ENCODE measurements around the gene KERA.

The KERA gene

GRCh38 chr12:91007531-91008290, 50.1 kb downstream of the KERA start:
- no peak overlapping the region for H3K27ac ChIP-seq (replicated peaks; ENCODE audit: low read length)
- no peak overlapping the region for H2AK5ac ChIP-seq (ENCODE audit: low read depth, low read length)
- no peaks in the 10 kb centered on the region for H3K36me3 ChIP-seq (replicated peaks in 1 of 2; ENCODE audit: control insufficient read depth in 2 of 2, insufficient read depth in 2 of 2, low read length in 2 of 2)
- no peak overlapping the region for H3K4me2 ChIP-seq (ENCODE audit: insufficient read depth, low read length, poor library complexity, severe bottlenecking)
- H3K27me3 ChIP-seq (ENCODE audit: control insufficient read depth in 3 of 3, insufficient read depth in 3 of 3, low read depth in 1 of 3, low read length in 3 of 3): no peaks in the 10 kb centered on the region
- H3K23ac ChIP-seq (ENCODE audit: low read depth, low read length, poor library complexity): no peak overlapping the region
- H3K9ac ChIP-seq (ENCODE audit: low read depth, low read length, poor library complexity): no peak overlapping the region
- no peak overlapping the region for H3K4ac ChIP-seq (ENCODE audit: low read length)
- no peaks in the 10 kb centered on the region for H3K9me3 ChIP-seq (replicated peaks in 1 of 2; ENCODE audit: control insufficient read depth in 2 of 2, insufficient read depth in 1 of 2, low read depth in 1 of 2, low read length in 2 of 2)
- no peak overlapping the region for H3K18ac ChIP-seq (ENCODE audit: low read length)
- no peak overlapping the region for H3K14ac ChIP-seq (ENCODE audit: low read length)
- no peak overlapping the region for H2BK15ac ChIP-seq (ENCODE audit: low read length)
- H2BK5ac ChIP-seq (ENCODE audit: low read length): no peak overlapping the region
- no peak for DNase-seq (ENCODE audit: low spot score)
- H4K91ac ChIP-seq (ENCODE audit: low read depth, low read length, poor library complexity): no peak overlapping the region
- H4K8ac ChIP-seq (ENCODE audit: low read depth, low read length): no peak overlapping the region
- H2BK12ac ChIP-seq (ENCODE audit: low read length): no peak overlapping the region
- no peak overlapping the region for H3K4me3 ChIP-seq (ENCODE audit: low read length in 2 of 2)
- WGBS, 2 donors (ENCODE audit: extremely low coverage in 2 of 2, insufficient read length in 2 of 2, insufficient replicate concordance in 1 of 2): no CpG with 5 or more reads among the region's 2 CpGs
- H3K79me1 ChIP-seq (ENCODE audit: low read depth, low read length): no peaks in the 10 kb centered on the region
- H3K4me1 ChIP-seq (ENCODE audit: control insufficient read depth in 2 of 2, insufficient read depth in 1 of 2, low read depth in 1 of 2, low read length in 2 of 2): no peaks in the 10 kb centered on the region
- no peak overlapping the region for H2BK120ac ChIP-seq (ENCODE audit: low read depth, low read length)
- no peak overlapping the region for H2AFZ ChIP-seq (ENCODE audit: low read length)

GRCh38 chr12:91004872-91005271, 53.0 kb downstream of the KERA start, which contains the start of gene EPYC:
EPYC (minus strand) TSS chr12:91004972; CDS start chr12:91002565, 2,407 bp downstream.
- no peak within 1 kb of the TSS for H3K14ac ChIP-seq (ENCODE audit: low read length)
- H2BK120ac ChIP-seq (ENCODE audit: low read depth, low read length): no peak within 1 kb of the TSS
- no peak for DNase-seq (ENCODE audit: low spot score)
- H4K91ac ChIP-seq (ENCODE audit: low read depth, low read length, poor library complexity): no peak within 1 kb of the TSS
- no peak within 1 kb of the TSS for H2AK5ac ChIP-seq (ENCODE audit: low read depth, low read length)
- no peak within 1 kb of the TSS for H2BK5ac ChIP-seq (ENCODE audit: low read length)
- H3K79me1 ChIP-seq (ENCODE audit: low read depth, low read length): no peaks in the 10 kb centered on the region
- no peaks in the 10 kb centered on the region for H3K9me3 ChIP-seq (replicated peaks in 1 of 2; ENCODE audit: control insufficient read depth in 2 of 2, insufficient read depth in 1 of 2, low read depth in 1 of 2, low read length in 2 of 2)
- no peak within 1 kb of the TSS for H3K9ac ChIP-seq (ENCODE audit: low read depth, low read length, poor library complexity)
- no peak within 1 kb of the TSS for H3K18ac ChIP-seq (ENCODE audit: low read length)
- no peaks in the 10 kb centered on the region for H3K27me3 ChIP-seq (ENCODE audit: control insufficient read depth in 3 of 3, insufficient read depth in 3 of 3, low read depth in 1 of 3, low read length in 3 of 3)
- H3K27ac ChIP-seq (replicated peaks; ENCODE audit: low read length): no peak within 1 kb of the TSS
- H3K4me3 ChIP-seq (ENCODE audit: low read length in 2 of 2): no peak within 1 kb of the TSS
- H2BK12ac ChIP-seq (ENCODE audit: low read length): no peak within 1 kb of the TSS
- no peak within 1 kb of the TSS for H3K23ac ChIP-seq (ENCODE audit: low read depth, low read length, poor library complexity)
- H2BK15ac ChIP-seq (ENCODE audit: low read length): no peak within 1 kb of the TSS
- H3K36me3 ChIP-seq (replicated peaks in 1 of 2; ENCODE audit: control insufficient read depth in 2 of 2, insufficient read depth in 2 of 2, low read length in 2 of 2): no peaks in the 10 kb centered on the region
- no peaks in the 10 kb centered on the region for H3K4me1 ChIP-seq (ENCODE audit: control insufficient read depth in 2 of 2, insufficient read depth in 1 of 2, low read depth in 1 of 2, low read length in 2 of 2)
- no peak within 1 kb of the TSS for H2AFZ ChIP-seq (ENCODE audit: low read length)
- H4K8ac ChIP-seq (ENCODE audit: low read depth, low read length): no peak within 1 kb of the TSS
- no peak within 1 kb of the TSS for H3K4me2 ChIP-seq (ENCODE audit: insufficient read depth, low read length, poor library complexity, severe bottlenecking)
- H3K4ac ChIP-seq (ENCODE audit: low read length): no peak within 1 kb of the TSS

GRCh38 chr12:91003737-91004136, 54.1 kb downstream of the KERA start:
- Histone ChIP-seq H3K27me3 (ENCODE audit: control insufficient read depth in 3 of 3, insufficient read depth in 3 of 3, low read depth in 1 of 3, low read length in 3 of 3) (no peaks in the 10 kb centered on the region), H3K9ac (ENCODE audit: low read depth, low read length, poor library complexity) (no peak overlapping the region), H4K8ac (ENCODE audit: low read depth, low read length) (no peak overlapping the region), H2BK12ac (ENCODE audit: low read length) (no peak overlapping the region), H3K4me2 (ENCODE audit: insufficient read depth, low read length, poor library complexity, severe bottlenecking) (no peak overlapping the region), H3K9me3 (replicated peaks in 1 of 2; ENCODE audit: control insufficient read depth in 2 of 2, insufficient read depth in 1 of 2, low read depth in 1 of 2, low read length in 2 of 2) (no peaks in the 10 kb centered on the region), H3K4me3 (ENCODE audit: low read length in 2 of 2) (no peak overlapping the region), H2BK5ac (ENCODE audit: low read length) (no peak overlapping the region), H3K27ac (replicated peaks; ENCODE audit: low read length) (no peak overlapping the region), H3K18ac (ENCODE audit: low read length) (no peak overlapping the region), H2AFZ (ENCODE audit: low read length) (no peak overlapping the region), H2BK15ac (ENCODE audit: low read length) (no peak overlapping the region), H3K4me1 (ENCODE audit: control insufficient read depth in 2 of 2, insufficient read depth in 1 of 2, low read depth in 1 of 2, low read length in 2 of 2) (no peaks in the 10 kb centered on the region), H2AK5ac (ENCODE audit: low read depth, low read length) (no peak overlapping the region), H3K79me1 (ENCODE audit: low read depth, low read length) (no peaks in the 10 kb centered on the region), H3K23ac (ENCODE audit: low read depth, low read length, poor library complexity) (no peak overlapping the region), H4K91ac (ENCODE audit: low read depth, low read length, poor library complexity) (no peak overlapping the region), H3K4ac (ENCODE audit: low read length) (no peak overlapping the region), H2BK120ac (ENCODE audit: low read depth, low read length) (no peak overlapping the region), H3K36me3 (replicated peaks in 1 of 2; ENCODE audit: control insufficient read depth in 2 of 2, insufficient read depth in 2 of 2, low read length in 2 of 2) (no peaks in the 10 kb centered on the region), H3K14ac (ENCODE audit: low read length) (no peak overlapping the region)
- DNase-seq (ENCODE audit: low spot score): no peak

- Histone ChIP-seq H3K14ac (ENCODE audit: low read length) (no peak overlapping the region), H2BK15ac (ENCODE audit: low read length) (no peak overlapping the region), H3K4me3 (ENCODE audit: low read length in 2 of 2) (no peak overlapping the region), H3K27me3 (ENCODE audit: control insufficient read depth in 3 of 3, insufficient read depth in 3 of 3, low read depth in 1 of 3, low read length in 3 of 3) (no peaks in the 10 kb centered on the region), H3K36me3 (replicated peaks in 1 of 2; ENCODE audit: control insufficient read depth in 2 of 2, insufficient read depth in 2 of 2, low read length in 2 of 2) (no peaks in the 10 kb centered on the region), H4K8ac (ENCODE audit: low read depth, low read length) (no peak overlapping the region), H3K27ac (replicated peaks; ENCODE audit: low read length) (no peak overlapping the region), H3K79me1 (ENCODE audit: low read depth, low read length) (no peaks in the 10 kb centered on the region), H3K4me1 (ENCODE audit: control insufficient read depth in 2 of 2, insufficient read depth in 1 of 2, low read depth in 1 of 2, low read length in 2 of 2) (no peaks in the 10 kb centered on the region), H3K4ac (ENCODE audit: low read length) (no peak overlapping the region), H2BK120ac (ENCODE audit: low read depth, low read length) (no peak overlapping the region), H2BK5ac (ENCODE audit: low read length) (no peak overlapping the region), H2BK12ac (ENCODE audit: low read length) (no peak overlapping the region), H3K9ac (ENCODE audit: low read depth, low read length, poor library complexity) (no peak overlapping the region), H2AK5ac (ENCODE audit: low read depth, low read length) (no peak overlapping the region), H4K91ac (ENCODE audit: low read depth, low read length, poor library complexity) (no peak overlapping the region), H3K9me3 (replicated peaks in 1 of 2; ENCODE audit: control insufficient read depth in 2 of 2, insufficient read depth in 1 of 2, low read depth in 1 of 2, low read length in 2 of 2) (no peaks in the 10 kb centered on the region), H3K4me2 (ENCODE audit: insufficient read depth, low read length, poor library complexity, severe bottlenecking) (no peak overlapping the region), H3K23ac (ENCODE audit: low read depth, low read length, poor library complexity) (no peak overlapping the region), H3K18ac (ENCODE audit: low read length) (no peak overlapping the region), H2AFZ (ENCODE audit: low read length) (no peak overlapping the region)
- no peak for DNase-seq (ENCODE audit: low spot score)
- no CpG with 5 or more reads among the region's 1 CpG for WGBS, 2 donors (ENCODE audit: extremely low coverage in 2 of 2, insufficient read length in 2 of 2, insufficient replicate concordance in 1 of 2)
These were observed 56.5 kb downstream of the KERA start for GRCh38 chr12:91001306-91001705.

Data from neuronal stem cell (in vitro differentiated cells).